NCI-H187 (cell line): ENCODE data around the gene ZMIZ2.
"Not testable (repeated sequence)": the region's sequence is repeated elsewhere in the genome, so short reads cannot be mapped to it uniquely, and the experiment has no call there.

Experiments
- DNase-seq, 2 experiments: peaks; one replicate each; lab custom pipeline; 2025; lab: John Stamatoyannopoulos, UW

The ZMIZ2 gene

GRCh38 chr7:44798649-44799305 is 50.1 kb downstream of the ZMIZ2 start:
- no peak for DNase-seq

GRCh38 chr7:44799939-44800338 is 51.3 kb downstream of the ZMIZ2 start:
- DNase-seq = no peak

GRCh38 chr7:44801890-44802289 is 53.2 kb downstream of the ZMIZ2 start:
- DNase-seq = no peak

- DNase-seq = no peak
These were observed 53.9 kb downstream of the ZMIZ2 start for GRCh38 chr7:44802418-44803025.

GRCh38 chr7:44803828-44804519 is 55.3 kb downstream of the ZMIZ2 start:
- DNase-seq = not testable (repeated sequence)

GRCh38 chr7:44805950-44806349 is 57.3 kb downstream of the ZMIZ2 start:
- DNase-seq = no peak

GRCh38 chr7:44808914-44809393 is 60.3 kb downstream of the ZMIZ2 start:
- no peak for DNase-seq

GRCh38 chr7:44811093-44811492 is 62.4 kb downstream of the ZMIZ2 start:
- DNase-seq = no peak

GRCh38 chr7:44811571-44811970 is 62.9 kb downstream of the ZMIZ2 start:
- DNase-seq = no peak

GRCh38 chr7:44814919-44815318 is 66.3 kb downstream of the ZMIZ2 start:
- no peak for DNase-seq

- no peak for DNase-seq
These were observed 70.6 kb downstream of the ZMIZ2 start for GRCh38 chr7:44819292-44819691.
